ENCODE results near the gene MGST2. TPM values are rescaled to one million over a fixed set of nuclear protein-coding genes. Genes with fewer than 3 reads are reported as not detected.
A peak's percentile ranks its signal among the peaks of the same experiment; 100 is the strongest.

MGST2 gene
- total RNA-seq, 6 experiments from 2014 or later, result 5.0 to 11.4 (median 5.7) TPM

- Mint-ChIP-seq H3K4me1 (ENCODE audit: low read depth) (peaks cover 17% of the 10 kb centered on the region), H3K4me3 (no peak overlapping the region), H3K27me3 (ENCODE audit: insufficient read depth) (peaks cover 3% of the 10 kb centered on the region; the same call in 1 of the 2 replicates), H3K36me3 (ENCODE audit: low read depth) (no peaks in the 10 kb centered on the region), H3K27ac (peak overlapping the region; percentile 52; the same call in 1 of the 2 replicates), H3K9me3 (peaks cover 4% of the 10 kb centered on the region; the same call in 1 of the 2 replicates)
- peak; percentile 28 for DNase-seq
- no peak for TF ChIP-seq CTCF (IDR thresholded peaks at IDR 0.05)
Observed at GRCh38 chr4:139711461-139711860, 45.8 kb downstream of the MGST2 start.

- H3K9me3 Mint-ChIP-seq, result peaks cover 3% of the 10 kb centered on the region; the same call in 1 of the 2 replicates
- H3K36me3 Mint-ChIP-seq (ENCODE audit: low read depth), result no peaks in the 10 kb centered on the region
- no peak overlapping the region for H3K27ac Mint-ChIP-seq
- TF ChIP-seq CTCF (IDR thresholded peaks at IDR 0.05), result no peak
- peaks cover 3% of the 10 kb centered on the region; the same call in 1 of the 2 replicates for H3K27me3 Mint-ChIP-seq (ENCODE audit: insufficient read depth)
- no peak overlapping the region for H3K4me3 Mint-ChIP-seq
- H3K4me1 Mint-ChIP-seq (ENCODE audit: low read depth), result peaks cover 17% of the 10 kb centered on the region
- no peak for DNase-seq
Observed at GRCh38 chr4:139712882-139713281, 47.3 kb downstream of the MGST2 start.

DNA sequence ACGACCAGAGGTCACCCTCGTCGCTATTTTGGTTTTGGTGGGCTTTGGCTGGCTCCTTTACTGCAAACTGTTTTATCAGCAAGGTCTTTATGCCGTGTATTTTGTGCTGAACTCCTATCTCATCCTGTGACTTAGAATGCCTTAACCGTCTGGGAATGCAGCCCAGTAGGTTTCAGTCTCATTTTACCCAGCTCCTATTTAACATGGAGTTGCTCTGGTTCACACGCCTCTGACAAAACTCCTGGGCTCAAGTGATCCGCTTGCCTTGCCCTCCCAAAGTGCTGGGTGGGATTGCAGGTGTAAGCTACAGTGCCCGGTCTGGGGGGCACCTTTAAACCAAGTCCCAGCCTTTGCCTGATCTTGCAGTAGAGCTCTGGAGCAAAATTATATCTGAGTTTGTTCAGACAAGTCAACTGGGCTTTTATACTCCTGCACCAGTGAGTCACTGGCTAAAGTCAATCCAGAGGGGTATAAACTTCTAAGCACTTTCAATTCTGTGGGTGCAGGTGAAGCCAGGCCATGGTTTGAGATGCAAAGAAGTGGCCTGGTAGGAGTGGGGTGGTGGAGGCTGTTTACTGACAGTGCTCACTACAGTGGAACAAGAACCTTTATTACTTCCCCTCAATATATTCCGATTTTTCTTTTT is 50.2 kb downstream of the MGST2 start:
- no peak for TF ChIP-seq CTCF (IDR thresholded peaks at IDR 0.05)
- no peak for DNase-seq
- no peaks in the 10 kb centered on the region for H3K36me3 Mint-ChIP-seq (ENCODE audit: low read depth)
- H3K4me3 Mint-ChIP-seq, result no peak overlapping the region
- H3K4me1 Mint-ChIP-seq (ENCODE audit: low read depth), result peaks cover 12% of the 10 kb centered on the region
- H3K9me3 Mint-ChIP-seq, result no peaks in the 10 kb centered on the region
- H3K27ac Mint-ChIP-seq, result no peak overlapping the region
- H3K27me3 Mint-ChIP-seq (ENCODE audit: insufficient read depth), result peaks cover 4% of the 10 kb centered on the region; the same call in 1 of the 2 replicates

DNA sequence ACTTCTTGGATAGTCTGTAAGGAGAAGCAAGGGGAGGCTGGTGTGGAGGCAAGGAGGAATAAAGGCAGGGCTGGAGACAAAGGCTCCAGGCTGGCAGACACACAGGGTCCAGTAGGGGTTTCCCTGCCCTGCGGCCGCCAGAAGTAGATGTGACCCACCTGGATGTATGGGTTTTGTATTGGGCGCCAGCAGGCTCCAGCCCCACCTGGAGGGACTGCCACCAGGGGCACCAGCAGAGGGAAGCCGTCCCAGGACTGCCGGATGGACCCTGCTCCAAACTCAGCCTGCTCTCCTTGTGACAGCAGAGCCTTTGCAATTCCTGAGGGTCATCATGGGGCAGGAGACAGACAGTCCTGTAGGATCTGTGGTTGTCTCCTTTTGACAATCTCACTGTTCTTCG is 52.7 kb downstream of the MGST2 start:
- Mint-ChIP-seq H3K4me1 (ENCODE audit: low read depth) (no peaks in the 10 kb centered on the region), H3K9me3 (no peaks in the 10 kb centered on the region), H3K4me3 (no peak overlapping the region), H3K36me3 (ENCODE audit: low read depth) (no peaks in the 10 kb centered on the region), H3K27me3 (ENCODE audit: insufficient read depth) (peaks cover 3% of the 10 kb centered on the region; the same call in 1 of the 2 replicates), H3K27ac (no peak overlapping the region)
- TF ChIP-seq CTCF (IDR thresholded peaks at IDR 0.05), result no peak
- DNase-seq, result no peak

DNA sequence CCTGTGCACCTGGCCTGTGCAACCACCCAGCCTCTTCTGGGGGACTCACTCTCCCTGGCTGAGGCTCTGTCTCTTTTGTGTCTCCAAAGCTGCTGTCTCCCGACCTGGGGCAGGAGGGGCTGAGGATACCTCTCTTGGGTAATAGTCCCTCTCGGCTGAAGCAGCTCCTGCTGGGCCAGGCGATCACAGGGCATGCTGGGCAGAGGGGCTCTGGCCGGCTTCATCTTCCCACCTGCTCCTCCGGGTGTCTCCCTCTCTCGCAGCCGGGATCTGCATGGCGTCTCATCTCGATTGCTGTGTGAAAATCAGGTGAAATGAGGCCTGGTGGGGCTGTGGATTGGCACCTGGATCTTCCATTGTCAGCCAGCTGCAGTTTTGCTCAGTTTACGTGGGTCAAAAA is 53.2 kb downstream of the MGST2 start:
- H3K36me3 Mint-ChIP-seq (ENCODE audit: low read depth), result no peaks in the 10 kb centered on the region
- H3K27me3 Mint-ChIP-seq (ENCODE audit: insufficient read depth), result peaks cover 3% of the 10 kb centered on the region; the same call in 1 of the 2 replicates
- no peak overlapping the region for H3K27ac Mint-ChIP-seq
- no peaks in the 10 kb centered on the region for H3K9me3 Mint-ChIP-seq
- no peaks in the 10 kb centered on the region for H3K4me1 Mint-ChIP-seq (ENCODE audit: low read depth)
- DNase-seq, result no peak
- no peak overlapping the region for H3K4me3 Mint-ChIP-seq
- no peak for TF ChIP-seq CTCF (IDR thresholded peaks at IDR 0.05)
